ENCODE data around the gene DLG2. TPM values are rescaled to one million over a fixed set of nuclear protein-coding genes. Genes with fewer than 3 reads are reported as not detected.

The DLG2 gene
- total and polyA plus RNA-seq, 2 of the 4 experiments (the other 2 are of a cell fraction), result 0.31 to 0.36 TPM

DNA sequence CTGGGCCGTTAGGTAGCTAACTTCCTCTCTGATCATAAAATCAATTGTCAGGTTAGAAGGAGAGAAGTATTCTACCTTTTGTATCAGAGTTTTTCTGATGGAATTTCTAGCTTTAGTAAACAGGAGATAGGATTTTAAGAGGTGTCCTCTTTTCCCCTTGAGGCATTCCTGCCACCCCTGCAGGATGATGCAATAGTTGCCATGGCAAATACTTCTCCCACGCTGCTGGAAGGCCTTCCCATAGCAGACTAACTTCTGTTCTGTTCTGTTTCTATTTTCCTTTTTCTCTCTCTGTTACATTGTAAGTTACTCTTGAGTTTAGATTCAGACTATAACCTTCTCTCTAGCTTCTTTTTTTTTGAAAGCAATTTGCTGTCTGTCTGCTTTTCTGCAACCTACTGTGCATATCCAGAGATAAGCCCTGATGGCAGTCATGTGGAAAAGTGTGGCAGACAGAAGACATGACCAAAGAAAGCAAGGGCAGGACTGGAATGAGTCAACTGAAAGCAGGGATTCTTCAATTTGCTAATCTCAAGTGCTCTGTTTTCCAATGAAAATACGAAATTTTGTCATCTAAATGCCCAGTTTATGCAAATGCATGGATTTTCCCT is 679.1 kb downstream of the DLG2 start:
- no peak overlapping the region for H2AK5ac ChIP-seq (ENCODE audit: low read depth, low read length)
- no peak overlapping the region for H3K4ac ChIP-seq (ENCODE audit: low read depth, low read length)
- H3K4me1 ChIP-seq (ENCODE audit: control insufficient read depth, insufficient read depth, low read length), result no peaks in the 10 kb centered on the region
- H4K5ac ChIP-seq (ENCODE audit: low read depth, low read length), result no peak overlapping the region
- H3K9me1 ChIP-seq (ENCODE audit: insufficient read depth, low read length), result no peaks in the 10 kb centered on the region
- H3K56ac ChIP-seq (ENCODE audit: extremely low read depth, insufficient read depth, low read length), result no peak overlapping the region
- no peak overlapping the region for H3K27ac ChIP-seq (ENCODE audit: insufficient read depth, low read length)
- H3K79me1 ChIP-seq (ENCODE audit: low read depth in 1 of 2, low read length in 2 of 2), result no peaks in the 10 kb centered on the region
- ATAC-seq (ENCODE audit: low read depth) (no peak), DNase-seq (peak; percentile 7)
- H2BK120ac ChIP-seq (ENCODE audit: low read depth, low read length), result no peak overlapping the region
- TF ChIP-seq, protein P1, sequence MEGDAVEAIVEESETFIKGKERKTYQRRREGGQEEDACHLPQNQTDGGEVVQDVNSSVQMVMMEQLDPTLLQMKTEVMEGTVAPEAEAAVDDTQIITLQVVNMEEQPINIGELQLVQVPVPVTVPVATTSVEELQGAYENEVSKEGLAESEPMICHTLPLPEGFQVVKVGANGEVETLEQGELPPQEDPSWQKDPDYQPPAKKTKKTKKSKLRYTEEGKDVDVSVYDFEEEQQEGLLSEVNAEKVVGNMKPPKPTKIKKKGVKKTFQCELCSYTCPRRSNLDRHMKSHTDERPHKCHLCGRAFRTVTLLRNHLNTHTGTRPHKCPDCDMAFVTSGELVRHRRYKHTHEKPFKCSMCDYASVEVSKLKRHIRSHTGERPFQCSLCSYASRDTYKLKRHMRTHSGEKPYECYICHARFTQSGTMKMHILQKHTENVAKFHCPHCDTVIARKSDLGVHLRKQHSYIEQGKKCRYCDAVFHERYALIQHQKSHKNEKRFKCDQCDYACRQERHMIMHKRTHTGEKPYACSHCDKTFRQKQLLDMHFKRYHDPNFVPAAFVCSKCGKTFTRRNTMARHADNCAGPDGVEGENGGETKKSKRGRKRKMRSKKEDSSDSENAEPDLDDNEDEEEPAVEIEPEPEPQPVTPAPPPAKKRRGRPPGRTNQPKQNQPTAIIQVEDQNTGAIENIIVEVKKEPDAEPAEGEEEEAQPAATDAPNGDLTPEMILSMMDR (conservative IDR thresholded peaks at IDR 0.05; ENCODE audit: low read depth, low read length), result no peak
- no peak for TF ChIP-seq RCOR1 (IDR thresholded peaks at IDR 0.05; ENCODE audit: insufficient replicate concordance, low read length)
- TF ChIP-seq CEBPB (IDR thresholded peaks at IDR 0.05; ENCODE audit: low read depth, low read length), result peak; percentile 88
- TF ChIP-seq, protein P2, sequence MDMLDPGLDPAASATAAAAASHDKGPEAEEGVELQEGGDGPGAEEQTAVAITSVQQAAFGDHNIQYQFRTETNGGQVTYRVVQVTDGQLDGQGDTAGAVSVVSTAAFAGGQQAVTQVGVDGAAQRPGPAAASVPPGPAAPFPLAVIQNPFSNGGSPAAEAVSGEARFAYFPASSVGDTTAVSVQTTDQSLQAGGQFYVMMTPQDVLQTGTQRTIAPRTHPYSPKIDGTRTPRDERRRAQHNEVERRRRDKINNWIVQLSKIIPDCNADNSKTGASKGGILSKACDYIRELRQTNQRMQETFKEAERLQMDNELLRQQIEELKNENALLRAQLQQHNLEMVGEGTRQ (IDR thresholded peaks at IDR 0.05; ENCODE audit: low read depth, low read length), result no peak
- no peak for TF ChIP-seq NFE2L2 (IDR thresholded peaks at IDR 0.05; ENCODE audit: low read depth, low read length)
- no peak overlapping the region for H2BK20ac ChIP-seq (ENCODE audit: low read depth, low read length)
- in situ Hi-C loops (cut with MboI; ENCODE audit: low sequenced_read_pairs) (no loop called here), dilution Hi-C loops (cut with HindIII; ENCODE audit: low sequenced_read_pairs, unreplicated experiment) (no loop called here), intact Hi-C loops (cut with micrococcal nuclease) (no loop called here)
- H3K4me3 ChIP-seq (ENCODE audit: insufficient read depth, low read depth, low read length), result no peak overlapping the region
- H3K23ac ChIP-seq (ENCODE audit: low read depth, low read length), result no peak overlapping the region
- no peaks in the 10 kb centered on the region for H3K27me3 ChIP-seq (ENCODE audit: control insufficient read depth, insufficient read depth, low read length)
- H3K9ac ChIP-seq (ENCODE audit: low read depth, low read length), result no peak overlapping the region
- H2AFZ ChIP-seq (replicated peaks; ENCODE audit: low read length, poor library complexity), result no peak overlapping the region
- no peak overlapping the region for H2BK15ac ChIP-seq (ENCODE audit: low read depth, low read length)
- H4K8ac ChIP-seq (ENCODE audit: low read depth in 2 of 2, low read length in 2 of 2), result no peak overlapping the region
- CTCF ChIA-PET, result no interaction called here
- H3K4me2 ChIP-seq (ENCODE audit: low read depth, low read length), result no peak overlapping the region
- BruUV-seq (replicated peaks), result no TSS peak
- POLR2A ChIA-PET (ENCODE audit: unreplicated experiment), result no interaction called here
- WGBS, 2 experiments (ENCODE audit: extremely low coverage in 2 of 2, insufficient read length in 1 of 2), result no CpG with 5 or more reads among the region's 3 CpGs
- H3K18ac ChIP-seq (ENCODE audit: low read depth, low read length), result no peak overlapping the region
- no peak overlapping the region for H2BK5ac ChIP-seq (ENCODE audit: low read depth, low read length, poor library complexity, severe bottlenecking)
- H2AK9ac ChIP-seq (replicated peaks; ENCODE audit: low read depth, low read length, poor library complexity), result no peak overlapping the region
- peaks cover 7% of the 10 kb centered on the region for H3K9me3 ChIP-seq (ENCODE audit: control insufficient read depth, insufficient read depth, low read length)
- H4K91ac ChIP-seq (ENCODE audit: insufficient read depth, low read depth, low read length), result no peak overlapping the region
- H4K20me1 ChIP-seq (ENCODE audit: insufficient read depth, low read length), result no peaks in the 10 kb centered on the region
- no peak overlapping the region for H3K14ac ChIP-seq (replicated peaks; ENCODE audit: low read depth, low read length)
- H3K36me3 ChIP-seq (ENCODE audit: control insufficient read depth, insufficient read depth, low read length), result no peaks in the 10 kb centered on the region

Measured in IMR-90 (cell line).